HepG2 (cell line): Measurements from ENCODE around the gene AREL1. TPM values are rescaled to one million over a fixed set of nuclear protein-coding genes. Genes with fewer than 3 reads are reported as not detected.

ENCODE experiments used
- ATAC-seq: fragments of 200-7000 bp; cut with Tn5 transposase; 3 replicates; pipeline ENCODE4 v1.9.1; 2020; ENCODE audit warnings: mild to moderate bottlenecking, moderate library complexity
- BruUV-seq: library from RNA; stranded (reverse); fragments of 400-500 nt; replicated peaks from 2 replicates; lab custom pipeline; 2021; lab: Mats Ljungman, UMichigan
- CTCF ChIA-PET: fragments of 300-600 bp; formaldehyde crosslinking; extraction: SDS; loops from one replicate; lab custom pipeline; 2021; ENCODE audit warnings: low total read pairs, inconsistent platforms, low intra/inter-chr PET ratio; lab: Yijun Ruan, JAX
- POLR2A ChIA-PET: fragments of 350-600 bp; sonication (Branson Sonifier 250); formaldehyde crosslinking; loops from one replicate; lab custom pipeline; 2020; ENCODE audit warnings: antibody characterized with exemption, inconsistent platforms; lab: Yijun Ruan, JAX
- DNase-seq: peaks from one replicate; pipeline ENCODE4 v3.0.0-alpha.2; 2015; ENCODE audit warnings: low spot score
- FAIRE-seq: peaks from 3 replicates; lab custom pipeline; 2011; peaks lifted over from hg19 to GRCh38; lab: Jason Lieb, UNC
- H2AFZ ChIP-seq: one replicate; pipeline ENCODE4 v1.6.1; 2011; ENCODE audit warnings: low read length, inconsistent platforms
- H3K27ac ChIP-seq: fragments of 300-600 bp; 3 replicates; pipeline ENCODE4 v1.8.0; 2011; ENCODE audit warnings: mixed run types, mild to moderate bottlenecking, mixed read lengths, low read length, inconsistent platforms; ENCODE audit not compliant: insufficient read depth; ENCODE audit errors: extremely low read length
- H3K27me3 ChIP-seq, 2 experiments: fragments of 200-600 bp in 1 of 2; 2 replicates in 1 of 2; 3 replicates in 1 of 2; pipeline versions ENCODE4 v1.6.0 to v1.8.0; 2011; ENCODE audit warnings: low read length in 2 of 2, mild to moderate bottlenecking in 2 of 2, moderate library complexity in 2 of 2, inconsistent platforms in 1 of 2; ENCODE audit not compliant: insufficient read depth in 2 of 2, control insufficient read depth in 1 of 2
- H3K36me3 ChIP-seq, 2 experiments: fragments of 200-600 bp in 1 of 2; replicated peaks in 1 of 2; 2 replicates in 1 of 2; 3 replicates in 1 of 2; pipeline versions ENCODE4 v1.5.1 to v1.8.0; 2011; ENCODE audit warnings: low read length in 2 of 2, inconsistent platforms in 1 of 2; ENCODE audit not compliant: insufficient read depth in 2 of 2, control insufficient read depth in 1 of 2
- H3K4me1 ChIP-seq: 2 replicates; pipeline ENCODE4 v1.5.1; 2012; ENCODE audit warnings: low read length, inconsistent platforms; ENCODE audit not compliant: insufficient read depth
- H3K4me2 ChIP-seq: 2 replicates; pipeline ENCODE4 v1.6.0; 2011; ENCODE audit warnings: low read depth, low read length, inconsistent platforms
- H3K4me3 ChIP-seq, 3 experiments: fragments of 200-600 bp in 1 of 3; sonication (generic), shearing (Covaris generic) in 1 of 3; replicated peaks in 1 of 3; 2 replicates each; pipeline ENCODE4 v1.5.1; 2011 to 2016; ENCODE audit warnings: low read length in 3 of 3, inconsistent platforms in 2 of 3, low read depth in 2 of 3, mild to moderate bottlenecking in 2 of 3, control low read depth in 1 of 3, mixed read lengths in 1 of 3; ENCODE audit not compliant: insufficient read depth in 1 of 3
- H3K79me2 ChIP-seq: one replicate; pipeline ENCODE4 v1.6.1; 2011; ENCODE audit warnings: low read length, inconsistent platforms; ENCODE audit not compliant: insufficient read depth
- H3K9ac ChIP-seq: 2 replicates; pipeline ENCODE4 v1.6.0; 2011; ENCODE audit warnings: mild to moderate bottlenecking, low read depth, low read length, inconsistent platforms; ENCODE audit not compliant: insufficient read depth
- H3K9me3 ChIP-seq: 2 replicates; pipeline ENCODE4 v1.5.1; 2012; ENCODE audit warnings: mild to moderate bottlenecking, low read length
- H4K20me1 ChIP-seq: 2 replicates; pipeline ENCODE4 v1.6.0; 2011; ENCODE audit warnings: inconsistent platforms, mild to moderate bottlenecking, low read length, moderate library complexity; ENCODE audit not compliant: insufficient read depth
- FOSL1 ChIP-seq: sonication (generic); formaldehyde crosslinking; IDR thresholded peaks from 2 replicates; pipeline ENCODE4 v1.9.0; 2021; ENCODE audit warnings: missing genetic modification reagents, borderline replicate concordance
- GLMP ChIP-seq: sonication (generic); formaldehyde crosslinking; IDR thresholded peaks from 2 replicates; pipeline ENCODE4 v1.9.0; 2021; ENCODE audit warnings: missing genetic modification reagents, mild to moderate bottlenecking, borderline replicate concordance
- KLF12 ChIP-seq: sonication (generic); formaldehyde crosslinking; IDR thresholded peaks from 2 replicates; pipeline ENCODE4 v1.4.0; 2020; ENCODE audit warnings: missing genetic modification reagents, borderline replicate concordance
- NCOA2 ChIP-seq: sonication (generic); formaldehyde crosslinking; IDR thresholded peaks from 2 replicates; pipeline ENCODE4 v1.8.0; 2022; ENCODE audit warnings: inconsistent platforms
- POLR2A ChIP-seq, 2 experiments: IDR thresholded peaks; 2 replicates each; pipeline ENCODE4 v1.6.1; 2011; ENCODE audit warnings: low read depth in 2 of 2, low read length in 2 of 2, mild to moderate bottlenecking in 1 of 2, moderate library complexity in 1 of 2; ENCODE audit not compliant: insufficient read depth in 1 of 2
- RBM22 ChIP-seq: fragments of 200-400 bp; formaldehyde crosslinking; optimal IDR thresholded peaks from 2 replicates; pipeline ENCODE3; 2017; ENCODE audit warnings: mild to moderate bottlenecking, low read length, moderate library complexity
- SALL1 ChIP-seq: sonication (generic); formaldehyde crosslinking; IDR thresholded peaks from 2 replicates; pipeline ENCODE4 v1.8.0; 2022; ENCODE audit warnings: mild to moderate bottlenecking, missing genetic modification reagents
- ZNF142 ChIP-seq: sonication (generic); formaldehyde crosslinking; IDR thresholded peaks from 2 replicates; pipeline ENCODE4 v1.4.0; 2020; ENCODE audit warnings: missing genetic modification reagents
- ZNF451 ChIP-seq: sonication (generic); formaldehyde crosslinking; IDR thresholded peaks from 2 replicates; pipeline ENCODE4 v1.5.0; 2020; ENCODE audit warnings: mild to moderate bottlenecking, missing genetic modification reagents
- ZNF557 ChIP-seq: sonication (generic); formaldehyde crosslinking; IDR thresholded peaks from 2 replicates; pipeline ENCODE4 v1.4.0; 2020; ENCODE audit warnings: missing genetic modification reagents
- ZNF670 ChIP-seq: sonication (generic); formaldehyde crosslinking; IDR thresholded peaks from 2 replicates; pipeline ENCODE4 v1.8.0; 2022; ENCODE audit warnings: mild to moderate bottlenecking, missing genetic modification reagents, borderline replicate concordance
- ZNF83 ChIP-seq: sonication (generic); formaldehyde crosslinking; IDR thresholded peaks from 2 replicates; pipeline ENCODE4 v1.4.0; 2020; ENCODE audit warnings: missing genetic modification reagents, mild to moderate bottlenecking, borderline replicate concordance
- WGBS: methylation state at CpG from one replicate; pipeline ENCODE4 v1.1.6; 2017; ENCODE audit warnings: low lambda C conversion rate; 5-methylcytosine and 5-hydroxymethylcytosine counted together
- in situ Hi-C: cut with HindIII; loops from 2 replicates; pipeline ENCODE4 v1.10.0; 2017; ENCODE audit warnings: low pct_unique_long_range_greater_than_20kb; ENCODE audit not compliant: extremely low pct_ligation_motif_present
- intact Hi-C: fragments of 100-400 bp; cut with micrococcal nuclease; formaldehyde crosslinking; loops from one replicate; pipeline ENCODE4 v1.10.0; 2022; ENCODE audit not compliant: unreplicated experiment
- polyA plus RNA-seq, 8 experiments: library from polyadenylated mRNA; depleted of rRNA in 3 of 8; stranded (reverse) in 7 of 8; unstranded in 1 of 8; fragments of >200 nt; fragmentation: Illumina TruSeq in 4 of 8; extraction: Trizol in 4 of 8; gene quantifications; 2 replicates each; pipeline versions ENCODE4 v1.2.1 to v1.2.3, GENCODE V29; 2011 to 2016; ENCODE audit warnings: low read depth in 4 of 8, missing spikeins in 1 of 8, mixed read lengths in 1 of 8; ENCODE audit not compliant: insufficient read depth in 1 of 8
- total RNA-seq, 5 experiments: library from RNA; depleted of rRNA; stranded (reverse); fragments of >200 nt; fragmentation: Illumina TruSeq; extraction: Trizol; gene quantifications; 2 replicates each; pipeline ENCODE4 v1.2.3, GENCODE V29; 2016; ENCODE audit warnings: low read depth in 1 of 5

AREL1 gene
- total and polyA plus RNA-seq, 2 of the 13 experiments (the other 11 are each of a cell fraction or from before 2014, with no cell fraction given): 21.3 to 25.4 TPM

GRCh38 chr14:74645244-74645643, 67.6 kb downstream of the AREL1 start:
- intact Hi-C loops: no loop called here
- 37% methylated on average over 5 of the region's 5 CpGs for WGBS
- no peak for TF ChIP-seq ZNF670
- no peak for TF ChIP-seq SALL1 (CRISPR knock-in tag)
- TF ChIP-seq FOSL1: no peak
- TF ChIP-seq ZNF83 (CRISPR knock-in tag): no peak
- TF ChIP-seq GLMP: no peak
- Histone ChIP-seq H3K4me2 (no peak overlapping the region), H3K9me3 (no peaks in the 10 kb centered on the region), H4K20me1 (no peaks in the 10 kb centered on the region), H2AFZ (no peak overlapping the region), H3K9ac (no peak overlapping the region), H3K27me3 (no peaks in the 10 kb centered on the region; a peak in 2 of 5 replicates), H3K36me3 (no peaks in the 10 kb centered on the region), H3K4me1 (no peaks in the 10 kb centered on the region), H3K79me2 (no peaks in the 10 kb centered on the region), H3K27ac (no peak overlapping the region), H3K4me3 (no peak overlapping the region)
- in situ Hi-C loops: no loop called here
- CTCF ChIA-PET: no interaction called here
- POLR2A ChIA-PET: interaction anchor here (0.7 kb wide), 1 partner anchor 118 kb away, joined by 3 read pairs; the partner anchor contains the start of gene YLPM1
- DNase-seq (no peak), FAIRE-seq (no peak), ATAC-seq (no peak)
- BruUV-seq: no TSS peak

DNA sequence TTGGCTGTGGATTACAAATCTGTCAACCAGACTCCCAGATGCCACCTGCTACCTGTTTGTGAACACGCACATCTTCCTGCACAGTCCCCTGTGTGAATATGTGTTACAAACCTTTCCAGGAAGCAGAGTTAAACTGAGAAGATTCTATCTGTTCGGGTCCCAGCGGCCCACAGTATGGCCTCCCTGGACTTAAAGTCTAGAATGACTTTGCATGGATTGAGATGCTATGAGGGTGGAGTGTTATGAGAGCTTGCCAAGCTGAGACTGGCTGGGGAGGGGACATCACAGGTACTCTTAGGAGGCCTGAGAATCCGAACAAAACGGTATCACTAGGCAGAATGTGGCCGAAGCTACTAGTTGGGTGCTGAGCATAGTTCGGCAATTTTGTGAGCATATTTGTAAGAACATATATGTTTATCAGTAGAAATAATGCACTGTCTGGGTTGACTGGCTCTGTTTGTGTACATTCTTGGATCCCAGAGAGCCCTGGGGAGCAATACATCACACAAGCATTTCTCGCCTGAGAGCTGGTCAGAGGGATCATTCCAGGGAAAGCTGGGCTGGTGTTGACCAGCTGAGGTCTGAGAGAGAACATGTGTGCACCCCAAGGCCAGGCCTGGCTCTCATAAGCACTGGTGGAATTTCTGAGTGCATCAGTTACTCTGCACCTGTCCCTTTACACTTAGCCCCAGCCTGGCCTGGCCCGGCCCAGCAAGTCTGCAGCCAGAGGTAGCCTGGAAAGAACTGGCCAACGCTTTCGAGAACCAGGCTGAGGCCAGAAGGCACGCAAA, 71.1 kb downstream of the AREL1 start:
- in situ Hi-C loops (no loop called here), intact Hi-C loops (no loop called here)
- BruUV-seq: no TSS peak
- no peak overlapping the region for H3K4me2 ChIP-seq
- no peaks in the 10 kb centered on the region; a peak in 2 of 5 replicates for H3K27me3 ChIP-seq
- H3K27ac ChIP-seq: no peak overlapping the region
- FAIRE-seq (no peak), DNase-seq (no peak), ATAC-seq (no peak)
- CTCF ChIA-PET: no interaction called here
- no peak overlapping the region for H3K9ac ChIP-seq
- H3K36me3 ChIP-seq: no peaks in the 10 kb centered on the region
- peaks cover 6% of the 10 kb centered on the region; the same call in 1 of the 2 replicates for H3K4me1 ChIP-seq
- no peaks in the 10 kb centered on the region for H4K20me1 ChIP-seq
- no peaks in the 10 kb centered on the region for H3K9me3 ChIP-seq
- WGBS: 61% methylated on average over 9 of the region's 12 CpGs
- H3K4me3 ChIP-seq: no peak overlapping the region
- POLR2A ChIA-PET: interaction anchor here (0.7 kb wide), 1 partner anchor 161 kb away, joined by 3 read pairs; no protein-coding TSS in a partner anchor
- no peak overlapping the region for H2AFZ ChIP-seq
- no peaks in the 10 kb centered on the region for H3K79me2 ChIP-seq
- TF ChIP-seq NCOA2 (CRISPR knock-in tag) (no peak), KLF12 (CRISPR knock-in tag) (no peak), RBM22 (no peak), ZNF451 (CRISPR knock-in tag) (no peak), ZNF142 (CRISPR knock-in tag) (no peak), POLR2A (IDR thresholded peaks at IDR 0.05; ENCODE audit: insufficient read depth in 1 of 2, low read depth in 2 of 2, low read length in 2 of 2) (no peak), ZNF557 (CRISPR knock-in tag) (no peak)
